Measurements from ENCODE around the gene ENOX1.

Gene ENOX1

DNA sequence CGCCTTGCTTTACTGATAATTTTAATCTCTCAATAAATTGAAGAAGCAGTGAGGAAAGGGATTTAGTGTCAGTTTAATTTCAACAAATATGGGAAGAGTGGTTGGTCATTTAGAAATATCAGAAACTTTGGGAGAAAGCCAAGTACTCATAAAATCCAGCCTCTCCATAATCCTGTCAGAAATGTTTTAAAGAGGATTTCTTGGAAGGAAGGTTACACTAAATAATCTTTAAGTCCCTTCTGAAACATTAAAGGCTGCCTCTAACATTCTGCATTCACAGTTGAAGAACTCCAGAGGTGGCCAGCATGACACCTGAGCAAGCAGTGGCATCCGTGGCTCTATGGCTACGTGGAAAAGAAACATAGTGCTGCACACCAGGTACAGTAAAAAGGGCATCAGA is 378.5 kb downstream of the ENOX1 start:
- POLR2A ChIA-PET: no interaction called here
- H3K4me1 ChIP-seq (ENCODE audit: control insufficient read depth, insufficient read depth, low read length): no peaks in the 10 kb centered on the region
- no peak overlapping the region for H3K27ac ChIP-seq (ENCODE audit: extremely low read depth, low read depth, low read length)
- CTCF ChIA-PET: no interaction called here
- TF ChIP-seq, protein P1, sequence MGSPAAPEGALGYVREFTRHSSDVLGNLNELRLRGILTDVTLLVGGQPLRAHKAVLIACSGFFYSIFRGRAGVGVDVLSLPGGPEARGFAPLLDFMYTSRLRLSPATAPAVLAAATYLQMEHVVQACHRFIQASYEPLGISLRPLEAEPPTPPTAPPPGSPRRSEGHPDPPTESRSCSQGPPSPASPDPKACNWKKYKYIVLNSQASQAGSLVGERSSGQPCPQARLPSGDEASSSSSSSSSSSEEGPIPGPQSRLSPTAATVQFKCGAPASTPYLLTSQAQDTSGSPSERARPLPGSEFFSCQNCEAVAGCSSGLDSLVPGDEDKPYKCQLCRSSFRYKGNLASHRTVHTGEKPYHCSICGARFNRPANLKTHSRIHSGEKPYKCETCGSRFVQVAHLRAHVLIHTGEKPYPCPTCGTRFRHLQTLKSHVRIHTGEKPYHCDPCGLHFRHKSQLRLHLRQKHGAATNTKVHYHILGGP (tag by site-specific recombination; IDR thresholded peaks at IDR 0.05): no peak
- TF ChIP-seq ZNF221 (tag by site-specific recombination; IDR thresholded peaks at IDR 0.05; ENCODE audit: borderline replicate concordance) (no peak), ZSCAN30 (tag by site-specific recombination; IDR thresholded peaks at IDR 0.05) (no peak), GLIS2 (tag by site-specific recombination; IDR thresholded peaks at IDR 0.05) (no peak), ZNF394 (tag by site-specific recombination; IDR thresholded peaks at IDR 0.05; ENCODE audit: borderline replicate concordance) (no peak), KLF8 (tag by site-specific recombination; IDR thresholded peaks at IDR 0.05) (no peak), ZBTB21 (tag by site-specific recombination; IDR thresholded peaks at IDR 0.05) (no peak), FEZF1 (tag by site-specific recombination; IDR thresholded peaks at IDR 0.05) (0 out of 2 replicates have a peak, but pooled peaks have one; percentile 17), ZNF610 (tag by site-specific recombination; IDR thresholded peaks at IDR 0.05; ENCODE audit: borderline replicate concordance) (no peak), ZNF558 (tag by site-specific recombination; IDR thresholded peaks at IDR 0.05) (no peak), ZNF132 (tag by site-specific recombination; IDR thresholded peaks at IDR 0.05; ENCODE audit: borderline replicate concordance) (no peak), ZNF521 (tag by site-specific recombination; IDR thresholded peaks at IDR 0.05) (no peak), ZNF2 (tag by site-specific recombination; IDR thresholded peaks at IDR 0.05) (no peak), ZNF302 (tag by site-specific recombination; IDR thresholded peaks at IDR 0.05; ENCODE audit: low read depth) (no peak)
- TF ChIP-seq, protein P2, sequence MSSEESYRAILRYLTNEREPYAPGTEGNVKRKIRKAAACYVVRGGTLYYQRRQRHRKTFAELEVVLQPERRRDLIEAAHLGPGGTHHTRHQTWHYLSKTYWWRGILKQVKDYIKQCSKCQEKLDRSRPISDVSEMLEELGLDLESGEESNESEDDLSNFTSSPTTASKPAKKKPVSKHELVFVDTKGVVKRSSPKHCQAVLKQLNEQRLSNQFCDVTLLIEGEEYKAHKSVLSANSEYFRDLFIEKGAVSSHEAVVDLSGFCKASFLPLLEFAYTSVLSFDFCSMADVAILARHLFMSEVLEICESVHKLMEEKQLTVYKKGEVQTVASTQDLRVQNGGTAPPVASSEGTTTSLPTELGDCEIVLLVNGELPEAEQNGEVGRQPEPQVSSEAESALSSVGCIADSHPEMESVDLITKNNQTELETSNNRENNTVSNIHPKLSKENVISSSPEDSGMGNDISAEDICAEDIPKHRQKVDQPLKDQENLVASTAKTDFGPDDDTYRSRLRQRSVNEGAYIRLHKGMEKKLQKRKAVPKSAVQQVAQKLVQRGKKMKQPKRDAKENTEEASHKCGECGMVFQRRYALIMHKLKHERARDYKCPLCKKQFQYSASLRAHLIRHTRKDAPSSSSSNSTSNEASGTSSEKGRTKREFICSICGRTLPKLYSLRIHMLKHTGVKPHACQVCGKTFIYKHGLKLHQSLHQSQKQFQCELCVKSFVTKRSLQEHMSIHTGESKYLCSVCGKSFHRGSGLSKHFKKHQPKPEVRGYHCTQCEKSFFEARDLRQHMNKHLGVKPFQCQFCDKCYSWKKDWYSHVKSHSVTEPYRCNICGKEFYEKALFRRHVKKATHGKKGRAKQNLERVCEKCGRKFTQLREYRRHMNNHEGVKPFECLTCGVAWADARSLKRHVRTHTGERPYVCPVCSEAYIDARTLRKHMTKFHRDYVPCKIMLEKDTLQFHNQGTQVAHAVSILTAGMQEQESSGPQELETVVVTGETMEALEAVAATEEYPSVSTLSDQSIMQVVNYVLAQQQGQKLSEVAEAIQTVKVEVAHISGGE (tag by site-specific recombination; conservative IDR thresholded peaks at IDR 0.05; ENCODE audit: low read depth): no peak
- TF ChIP-seq, protein P3, sequence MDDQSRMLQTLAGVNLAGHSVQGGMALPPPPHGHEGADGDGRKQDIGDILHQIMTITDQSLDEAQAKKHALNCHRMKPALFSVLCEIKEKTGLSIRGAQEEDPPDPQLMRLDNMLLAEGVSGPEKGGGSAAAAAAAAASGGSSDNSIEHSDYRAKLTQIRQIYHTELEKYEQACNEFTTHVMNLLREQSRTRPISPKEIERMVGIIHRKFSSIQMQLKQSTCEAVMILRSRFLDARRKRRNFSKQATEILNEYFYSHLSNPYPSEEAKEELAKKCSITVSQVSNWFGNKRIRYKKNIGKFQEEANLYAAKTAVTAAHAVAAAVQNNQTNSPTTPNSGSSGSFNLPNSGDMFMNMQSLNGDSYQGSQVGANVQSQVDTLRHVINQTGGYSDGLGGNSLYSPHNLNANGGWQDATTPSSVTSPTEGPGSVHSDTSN (CRISPR knock-in tag; IDR thresholded peaks at IDR 0.05): no peak
- TF ChIP-seq, protein P4, sequence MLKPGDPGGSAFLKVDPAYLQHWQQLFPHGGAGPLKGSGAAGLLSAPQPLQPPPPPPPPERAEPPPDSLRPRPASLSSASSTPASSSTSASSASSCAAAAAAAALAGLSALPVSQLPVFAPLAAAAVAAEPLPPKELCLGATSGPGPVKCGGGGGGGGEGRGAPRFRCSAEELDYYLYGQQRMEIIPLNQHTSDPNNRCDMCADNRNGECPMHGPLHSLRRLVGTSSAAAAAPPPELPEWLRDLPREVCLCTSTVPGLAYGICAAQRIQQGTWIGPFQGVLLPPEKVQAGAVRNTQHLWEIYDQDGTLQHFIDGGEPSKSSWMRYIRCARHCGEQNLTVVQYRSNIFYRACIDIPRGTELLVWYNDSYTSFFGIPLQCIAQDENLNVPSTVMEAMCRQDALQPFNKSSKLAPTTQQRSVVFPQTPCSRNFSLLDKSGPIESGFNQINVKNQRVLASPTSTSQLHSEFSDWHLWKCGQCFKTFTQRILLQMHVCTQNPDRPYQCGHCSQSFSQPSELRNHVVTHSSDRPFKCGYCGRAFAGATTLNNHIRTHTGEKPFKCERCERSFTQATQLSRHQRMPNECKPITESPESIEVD (tag by site-specific recombination; IDR thresholded peaks at IDR 0.05): peak; percentile 57
- no peaks in the 10 kb centered on the region for H3K9me3 ChIP-seq (ENCODE audit: control insufficient read depth, insufficient read depth, low read depth, low read length)
- H3K36me3 ChIP-seq (ENCODE audit: control insufficient read depth in 2 of 2, insufficient read depth in 1 of 2, low read length in 2 of 2): no peaks in the 10 kb centered on the region
- no peak overlapping the region for H3K4me3 ChIP-seq (ENCODE audit: low read depth, low read length)

DNA sequence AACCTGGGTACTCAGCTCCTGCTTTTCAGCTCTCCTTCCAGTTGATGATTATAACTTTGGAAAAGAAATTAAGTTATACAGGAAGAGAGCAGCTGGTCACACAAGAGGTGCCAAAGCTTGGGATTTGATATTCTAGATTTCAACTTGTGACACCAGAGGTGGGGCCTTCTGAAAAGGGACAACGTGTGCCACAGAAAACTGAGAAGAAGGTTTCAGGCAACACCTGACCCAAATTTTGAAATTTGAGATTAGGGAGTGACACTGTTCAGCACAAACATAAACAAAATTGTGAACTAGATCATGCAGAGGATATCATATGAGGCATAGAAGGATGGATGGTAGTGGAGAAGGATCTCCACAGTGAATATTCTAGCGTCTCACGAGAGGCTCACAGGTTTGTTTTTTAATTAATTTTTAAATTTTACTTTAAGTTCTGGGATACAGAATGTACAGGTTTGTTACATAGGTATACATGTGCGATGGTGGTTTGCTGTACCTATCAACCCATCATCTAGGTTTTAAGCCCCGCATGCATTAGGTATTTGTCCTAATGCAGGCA is 379.7 kb downstream of the ENOX1 start:
- TF ChIP-seq ZNF140 (tag by site-specific recombination; IDR thresholded peaks at IDR 0.05): no peak
- TF ChIP-seq, protein P5, sequence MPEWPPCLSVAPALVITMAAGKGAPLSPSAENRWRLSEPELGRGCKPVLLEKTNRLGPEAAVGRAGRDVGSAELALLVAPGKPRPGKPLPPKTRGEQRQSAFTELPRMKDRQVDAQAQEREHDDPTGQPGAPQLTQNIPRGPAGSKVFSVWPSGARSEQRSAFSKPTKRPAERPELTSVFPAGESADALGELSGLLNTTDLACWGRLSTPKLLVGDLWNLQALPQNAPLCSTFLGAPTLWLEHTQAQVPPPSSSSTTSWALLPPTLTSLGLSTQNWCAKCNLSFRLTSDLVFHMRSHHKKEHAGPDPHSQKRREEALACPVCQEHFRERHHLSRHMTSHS (tag by site-specific recombination; IDR thresholded peaks at IDR 0.05): no peak
- TF ChIP-seq SP7 (tag by site-specific recombination; IDR thresholded peaks at IDR 0.05): no peak
- no peak for TF ChIP-seq ZNF23 (tag by site-specific recombination; IDR thresholded peaks at IDR 0.05; ENCODE audit: borderline replicate concordance)
- no peak for TF ChIP-seq ZNF274 (IDR thresholded peaks at IDR 0.05; ENCODE audit: low read length)
- TF ChIP-seq ZNF274 (tag by site-specific recombination; IDR thresholded peaks at IDR 0.05; ENCODE audit: borderline replicate concordance): no peak
- TF ChIP-seq ZNF560 (tag by site-specific recombination; IDR thresholded peaks at IDR 0.05; ENCODE audit: borderline replicate concordance): no peak
- TF ChIP-seq, protein P6, sequence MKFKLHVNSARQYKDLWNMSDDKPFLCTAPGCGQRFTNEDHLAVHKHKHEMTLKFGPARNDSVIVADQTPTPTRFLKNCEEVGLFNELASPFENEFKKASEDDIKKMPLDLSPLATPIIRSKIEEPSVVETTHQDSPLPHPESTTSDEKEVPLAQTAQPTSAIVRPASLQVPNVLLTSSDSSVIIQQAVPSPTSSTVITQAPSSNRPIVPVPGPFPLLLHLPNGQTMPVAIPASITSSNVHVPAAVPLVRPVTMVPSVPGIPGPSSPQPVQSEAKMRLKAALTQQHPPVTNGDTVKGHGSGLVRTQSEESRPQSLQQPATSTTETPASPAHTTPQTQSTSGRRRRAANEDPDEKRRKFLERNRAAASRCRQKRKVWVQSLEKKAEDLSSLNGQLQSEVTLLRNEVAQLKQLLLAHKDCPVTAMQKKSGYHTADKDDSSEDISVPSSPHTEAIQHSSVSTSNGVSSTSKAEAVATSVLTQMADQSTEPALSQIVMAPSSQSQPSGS (tag by site-specific recombination; IDR thresholded peaks at IDR 0.05; ENCODE audit: low read depth): no peak
- no peaks in the 10 kb centered on the region for H3K9me3 ChIP-seq (ENCODE audit: control insufficient read depth, insufficient read depth, low read depth, low read length)
- CTCF ChIA-PET: no interaction called here
- no peak overlapping the region for H3K27ac ChIP-seq (ENCODE audit: extremely low read depth, low read depth, low read length)
- no peaks in the 10 kb centered on the region for H3K36me3 ChIP-seq (ENCODE audit: control insufficient read depth in 2 of 2, insufficient read depth in 1 of 2, low read length in 2 of 2)
- no peaks in the 10 kb centered on the region for H3K4me1 ChIP-seq (ENCODE audit: control insufficient read depth, insufficient read depth, low read length)
- no peak overlapping the region for H3K4me3 ChIP-seq (ENCODE audit: low read depth, low read length)
- POLR2A ChIA-PET: no interaction called here

Data from HEK293 (cell line).